PC-3 (cell line): Measurements from ENCODE around the gene ZFPL1. TPM values are rescaled to one million over a fixed set of nuclear protein-coding genes. Genes with fewer than 3 reads are reported as not detected.

Experiments used
- ATAC-seq: fragments of 200-7000 bp; cut with Tn5 transposase; 2 replicates; pipeline ENCODE4 v1.9.1; 2020; ENCODE audit warnings: mild to moderate bottlenecking, moderate library complexity
- BruUV-seq: library from RNA; stranded (reverse); fragments of 400-500 nt; replicated peaks from 2 replicates; lab custom pipeline; 2021; lab: Mats Ljungman, UMichigan
- CTCF ChIA-PET: fragments of 300-600 bp; sonication (Branson Sonifier 250); formaldehyde crosslinking; loops from one replicate; lab custom pipeline; 2022; ENCODE audit warnings: antibody characterized with exemption; lab: Charles Lee
- POLR2A ChIA-PET: fragments of 300-600 bp; sonication (Branson Sonifier 250); formaldehyde crosslinking; loops from one replicate; lab custom pipeline; 2022; ENCODE audit warnings: antibody characterized with exemption; ENCODE audit not compliant: unreplicated experiment; lab: Charles Lee
- DNase-seq: peaks from one replicate; pipeline ENCODE4 v3.0.0-alpha.2; 2015
- H2AFZ ChIP-seq: fragments of 300-600 bp; sonication (generic); 2 replicates; pipeline ENCODE4 v1.6.0; 2016; ENCODE audit warnings: antibody characterized with exemption, low read length
- H3F3A ChIP-seq: fragments of 300-600 bp; sonication (generic); one replicate; pipeline ENCODE4 v1.6.0; 2017; ENCODE audit warnings: antibody characterized with exemption, low read length, control low read depth, mild to moderate bottlenecking; ENCODE audit not compliant: unreplicated experiment
- H3K27ac ChIP-seq: fragments of 300-600 bp; sonication (generic); 2 replicates; pipeline ENCODE4 v1.5.1; 2016; ENCODE audit warnings: mild to moderate bottlenecking, low read length
- H3K27me3 ChIP-seq: fragments of 300-600 bp; sonication (generic); 2 replicates; pipeline ENCODE4 v1.6.1; 2016; ENCODE audit warnings: low read length, mixed read lengths
- H3K36me3 ChIP-seq: fragments of 300-600 bp; sonication (generic); 2 replicates; pipeline ENCODE4 v1.6.1; 2016; ENCODE audit warnings: low read depth, mixed run types, low read length, mixed read lengths
- H3K4me1 ChIP-seq: fragments of 300-600 bp; sonication (generic); 2 replicates; pipeline ENCODE4 v1.5.1; 2016; ENCODE audit warnings: low read length; ENCODE audit not compliant: insufficient read depth
- H3K4me2 ChIP-seq: fragments of 300-600 bp; sonication (generic); 2 replicates; pipeline ENCODE4 v1.6.0; 2016; ENCODE audit warnings: low read length
- H3K4me3 ChIP-seq: fragments of 300-600 bp; sonication (generic); 2 replicates; pipeline ENCODE4 v1.5.1; 2016; ENCODE audit warnings: mild to moderate bottlenecking, low read length, mixed read lengths
- H3K79me2 ChIP-seq: fragments of 300-600 bp; sonication (generic); 2 replicates; pipeline ENCODE4 v1.6.1; 2017; ENCODE audit warnings: low read length, mixed read lengths
- H3K9ac ChIP-seq: fragments of 300-600 bp; sonication (generic); 2 replicates; pipeline ENCODE4 v1.6.0; 2016; ENCODE audit warnings: mild to moderate bottlenecking, low read length
- H3K9me2 ChIP-seq: fragments of 300-600 bp; sonication (generic); replicated peaks from 2 replicates; pipeline ENCODE4 v1.6.1; 2016; ENCODE audit warnings: mixed run types, low read length, mixed read lengths
- H3K9me3 ChIP-seq: fragments of 300-600 bp; sonication (generic); 2 replicates; pipeline ENCODE4 v1.6.1; 2016; ENCODE audit warnings: low read length, mixed read lengths
- H4K20me1 ChIP-seq: fragments of 300-600 bp; sonication (generic); 2 replicates; pipeline ENCODE4 v1.6.1; 2016; ENCODE audit warnings: low read length, mixed read lengths
- EZH2 ChIP-seq: fragments of 300-600 bp; sonication (generic); IDR thresholded peaks from one replicate; pipeline ENCODE4 v1.6.1; 2017; ENCODE audit warnings: antibody characterized with exemption, mild to moderate bottlenecking, low read length; ENCODE audit not compliant: unreplicated experiment
- EZH2phosphoT487 ChIP-seq: fragments of 300-600 bp; sonication (generic); IDR thresholded peaks from 2 replicates; pipeline ENCODE4 v1.6.1; 2018; ENCODE audit warnings: mild to moderate bottlenecking, antibody characterized with exemption, low read length, borderline replicate concordance
- intact Hi-C: fragments of 100-400 bp; cut with micrococcal nuclease; formaldehyde crosslinking; loops from 2 replicates; pipeline ENCODE4 v1.9.0; 2023
- total RNA-seq: library from RNA; depleted of rRNA; stranded (reverse); fragments of >200 nt; gene quantifications from 2 replicates; pipeline ENCODE4 v1.2.3, GENCODE V29; 2014
- TF ChIP-seq, protein P1 (sequence below): fragments of 300-600 bp; sonication (generic); conservative IDR thresholded peaks from 2 replicates; pipeline ENCODE4 v1.5.1; 2017; ENCODE audit warnings: antibody characterized with exemption, low read depth, mild to moderate bottlenecking, low read length

ZFPL1 gene
- total RNA-seq, 1 experiment from 2014 or later = 103 TPM

- POLR2A ChIA-PET = no interaction called here
- Histone ChIP-seq H3K4me3 (peak overlapping the region; percentile 90), H3K79me2 (peaks cover 35% of the 10 kb centered on the region), H3F3A (no peaks in the 10 kb centered on the region), H3K9ac (peak overlapping the region; percentile 98), H3K4me2 (peak overlapping the region; percentile 96), H3K27ac (no peak overlapping the region), H3K4me1 (peaks cover 16% of the 10 kb centered on the region), H2AFZ (no peak overlapping the region), H3K36me3 (peaks cover 32% of the 10 kb centered on the region; the same call in 1 of the 2 replicates), H3K27me3 (no peaks in the 10 kb centered on the region), H4K20me1 (no peaks in the 10 kb centered on the region; the same call in 1 of the 2 replicates), H3K9me3 (no peaks in the 10 kb centered on the region), H3K9me2 (no peaks in the 10 kb centered on the region)
- CTCF ChIA-PET = no interaction called here
- ATAC-seq = 0 out of 2 replicates have a peak, but pooled peaks have one; percentile 7
- intact Hi-C loops = no loop called here
- TF ChIP-seq, protein P1, sequence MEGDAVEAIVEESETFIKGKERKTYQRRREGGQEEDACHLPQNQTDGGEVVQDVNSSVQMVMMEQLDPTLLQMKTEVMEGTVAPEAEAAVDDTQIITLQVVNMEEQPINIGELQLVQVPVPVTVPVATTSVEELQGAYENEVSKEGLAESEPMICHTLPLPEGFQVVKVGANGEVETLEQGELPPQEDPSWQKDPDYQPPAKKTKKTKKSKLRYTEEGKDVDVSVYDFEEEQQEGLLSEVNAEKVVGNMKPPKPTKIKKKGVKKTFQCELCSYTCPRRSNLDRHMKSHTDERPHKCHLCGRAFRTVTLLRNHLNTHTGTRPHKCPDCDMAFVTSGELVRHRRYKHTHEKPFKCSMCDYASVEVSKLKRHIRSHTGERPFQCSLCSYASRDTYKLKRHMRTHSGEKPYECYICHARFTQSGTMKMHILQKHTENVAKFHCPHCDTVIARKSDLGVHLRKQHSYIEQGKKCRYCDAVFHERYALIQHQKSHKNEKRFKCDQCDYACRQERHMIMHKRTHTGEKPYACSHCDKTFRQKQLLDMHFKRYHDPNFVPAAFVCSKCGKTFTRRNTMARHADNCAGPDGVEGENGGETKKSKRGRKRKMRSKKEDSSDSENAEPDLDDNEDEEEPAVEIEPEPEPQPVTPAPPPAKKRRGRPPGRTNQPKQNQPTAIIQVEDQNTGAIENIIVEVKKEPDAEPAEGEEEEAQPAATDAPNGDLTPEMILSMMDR = no peak
- TF ChIP-seq EZH2 = no peak
- TF ChIP-seq EZH2phosphoT487 = no peak
- DNase-seq = peak; percentile 73
- BruUV-seq = TSS peak; percentile 40
Measured at GRCh38 chr11:65132988-65133700, 49.1 kb downstream of the ZFPL1 start.

- H4K20me1 ChIP-seq = no peaks in the 10 kb centered on the region; the same call in 1 of the 2 replicates
- intact Hi-C loops = no loop called here
- H3K27me3 ChIP-seq = no peaks in the 10 kb centered on the region
- ATAC-seq = no peak
- no TSS peak for BruUV-seq
- ChIA-PET POLR2A (no interaction called here), CTCF (no interaction called here)
- H3K27ac ChIP-seq = peak overlapping the region; percentile 95
- H3K36me3 ChIP-seq = peaks cover 32% of the 10 kb centered on the region; the same call in 1 of the 2 replicates
- no peaks in the 10 kb centered on the region for H3F3A ChIP-seq
- H3K4me3 ChIP-seq = peak overlapping the region; percentile 90
- H3K79me2 ChIP-seq = peaks cover 35% of the 10 kb centered on the region
- no peak for TF ChIP-seq EZH2phosphoT487
- TF ChIP-seq EZH2 = no peak
- TF ChIP-seq, protein P1 = no peak
- peak overlapping the region; percentile 96 for H3K4me2 ChIP-seq
- H3K9ac ChIP-seq = peak overlapping the region; percentile 98
- DNase-seq = no peak
- H3K4me1 ChIP-seq = peaks cover 16% of the 10 kb centered on the region
- H3K9me2 ChIP-seq = no peaks in the 10 kb centered on the region
- no peaks in the 10 kb centered on the region for H3K9me3 ChIP-seq
- H2AFZ ChIP-seq = peak overlapping the region; percentile 87
Measured at GRCh38 chr11:65133724-65134123, 49.7 kb downstream of the ZFPL1 start.
